GM19035 (cell line): ENCODE results near the gene RBPJL.

Experiments
- ATAC-seq: cut with Tn5 transposase; IDR thresholded peaks from one replicate; pipeline ENCODE4 v1.9.1; 2021; ENCODE audit not compliant: unreplicated experiment

RBPJL gene

DNA sequence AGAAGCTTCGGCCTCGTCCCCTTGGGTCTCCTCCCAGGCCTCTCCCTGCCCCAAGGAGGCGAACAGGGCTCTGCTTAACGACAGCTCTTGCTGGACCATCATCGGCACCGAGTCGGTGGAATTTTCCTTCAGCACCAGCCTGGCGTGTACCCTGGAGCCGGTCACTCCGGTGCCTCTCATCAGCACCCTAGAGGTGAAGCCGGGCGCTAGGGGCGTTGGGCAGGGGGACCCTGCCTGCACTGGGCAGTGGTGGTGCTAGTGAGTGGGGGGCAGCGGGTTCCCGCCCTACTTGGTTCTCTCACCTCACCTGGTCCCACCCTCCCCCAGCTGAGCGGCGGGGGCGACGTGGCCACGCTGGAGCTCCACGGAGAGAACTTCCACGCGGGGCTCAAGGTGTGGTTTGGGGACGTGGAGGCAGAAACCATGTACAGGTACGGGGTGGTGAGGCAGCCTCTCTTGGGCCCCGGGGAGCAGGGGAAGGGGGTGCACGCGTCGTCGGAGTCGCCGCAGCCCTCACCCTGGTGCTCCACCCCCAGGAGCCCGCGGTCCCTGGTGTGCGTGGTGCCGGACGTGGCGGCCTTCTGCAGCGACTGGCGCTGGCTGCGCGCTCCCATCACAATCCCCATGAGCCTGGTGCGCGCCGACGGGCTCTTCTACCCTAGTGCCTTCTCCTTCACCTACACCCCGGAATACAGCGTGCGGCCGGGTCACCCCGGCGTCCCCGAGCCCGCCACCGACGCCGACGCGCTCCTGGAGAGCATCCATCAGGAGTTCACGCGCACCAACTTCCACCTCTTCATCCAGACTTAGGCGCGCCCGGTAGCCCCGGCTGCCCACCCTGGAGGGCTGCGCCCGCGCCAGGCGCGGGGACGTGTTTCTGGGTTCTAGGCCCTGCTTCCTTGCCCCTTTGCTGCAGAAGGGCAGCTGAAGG lies 9.8 kb downstream of the RBPJL start:
- no peak for ATAC-seq

DNA sequence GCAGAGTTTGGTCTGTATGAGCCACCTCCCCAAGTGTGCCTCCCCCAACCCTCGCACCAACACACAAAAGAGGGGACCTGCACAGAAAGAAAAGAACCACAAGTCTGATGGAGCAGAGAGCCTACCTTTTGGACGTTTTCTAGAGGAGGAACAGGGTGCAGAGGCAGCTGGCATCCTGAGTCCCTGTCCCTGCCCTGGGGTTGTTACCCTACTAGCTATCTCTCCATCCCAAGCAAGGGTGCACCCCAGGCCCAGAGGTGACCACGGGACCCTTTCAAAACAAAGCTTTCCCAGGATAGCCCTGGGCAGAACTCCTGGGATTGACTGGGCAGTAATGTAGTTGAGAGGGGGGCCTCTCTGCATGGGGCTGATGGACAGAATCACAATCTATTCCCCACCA lies 11.2 kb downstream of the RBPJL start:
- no peak for ATAC-seq

GRCh38 chr20:45318386-45318939 lies 11.8 kb downstream of the RBPJL start:
- no peak for ATAC-seq

GRCh38 chr20:45318948-45319347 lies 12.3 kb downstream of the RBPJL start:
- ATAC-seq: no peak

DNA sequence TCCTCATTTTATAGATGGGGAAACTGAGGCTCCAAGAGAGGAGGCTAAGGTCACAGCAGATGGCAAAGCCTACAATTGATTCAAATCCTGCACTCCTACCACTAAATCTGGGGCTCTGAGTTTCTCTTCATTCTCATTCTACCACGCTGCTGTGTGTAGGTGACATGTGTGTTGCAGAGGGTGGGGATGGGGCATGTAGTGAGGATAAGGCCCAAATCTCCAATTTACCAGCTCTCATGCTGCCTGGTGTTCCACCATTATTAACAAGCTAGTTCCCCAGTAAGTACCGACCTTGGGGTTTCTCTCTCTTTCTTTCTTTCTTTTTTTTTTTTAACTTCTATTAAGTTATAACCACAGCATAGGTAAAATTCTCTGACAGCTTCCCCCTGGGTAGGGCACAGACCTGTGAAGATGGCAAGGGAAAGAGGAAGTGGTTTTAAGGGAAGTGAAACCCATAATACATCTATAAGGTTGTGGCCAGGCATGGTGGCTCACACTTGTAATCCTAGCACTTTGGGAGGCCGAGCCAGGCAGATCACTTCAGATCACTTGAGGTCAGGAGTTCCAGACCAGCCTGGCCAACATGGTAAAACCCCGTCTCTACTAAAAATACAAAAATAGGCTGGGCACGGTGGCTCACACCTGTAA lies 14.4 kb downstream of the RBPJL start:
- no peak for ATAC-seq

DNA sequence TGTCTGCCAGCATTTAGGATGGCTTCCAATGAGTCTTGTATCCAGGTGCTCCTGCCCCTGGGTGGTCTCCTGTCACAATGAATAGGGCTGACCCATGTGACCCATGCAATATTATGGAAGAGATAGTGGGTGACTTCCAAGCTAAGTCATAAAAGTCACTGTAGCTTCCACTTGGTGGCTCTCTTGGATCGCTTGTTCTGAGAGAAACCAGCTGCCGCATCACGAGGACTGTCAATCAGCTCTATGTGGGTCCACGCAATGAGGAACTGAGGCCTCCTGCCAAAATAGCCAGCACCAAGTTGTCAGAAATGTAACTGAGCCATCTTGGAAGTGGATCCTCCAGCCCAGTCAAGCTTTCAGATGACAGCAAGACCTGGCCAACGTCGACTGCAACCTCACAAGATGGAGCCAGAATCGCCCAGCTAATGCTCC lies 16.3 kb downstream of the RBPJL start:
- no peak for ATAC-seq

DNA sequence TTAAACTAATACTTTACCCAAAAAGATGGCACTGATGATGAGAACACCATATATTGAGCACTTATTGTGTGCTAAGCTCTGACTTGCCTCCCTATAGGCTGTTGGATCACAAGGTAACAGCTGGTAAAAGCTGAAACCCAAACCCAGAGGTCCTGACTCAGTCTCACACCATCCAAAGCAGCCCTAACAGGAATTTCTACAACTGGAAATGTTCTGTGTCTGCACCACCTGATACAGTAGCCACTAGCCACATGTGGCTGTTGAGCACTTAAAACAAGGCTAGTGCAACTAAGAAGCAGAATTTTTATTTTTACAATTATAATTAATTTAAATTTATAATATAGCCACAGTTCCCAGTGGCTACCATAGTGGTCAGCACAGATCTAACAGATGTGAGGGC lies 17.1 kb downstream of the RBPJL start:
- no peak for ATAC-seq

- ATAC-seq: no peak
These were observed 18.7 kb downstream of the RBPJL start for GRCh38 chr20:45325371-45325770.

DNA sequence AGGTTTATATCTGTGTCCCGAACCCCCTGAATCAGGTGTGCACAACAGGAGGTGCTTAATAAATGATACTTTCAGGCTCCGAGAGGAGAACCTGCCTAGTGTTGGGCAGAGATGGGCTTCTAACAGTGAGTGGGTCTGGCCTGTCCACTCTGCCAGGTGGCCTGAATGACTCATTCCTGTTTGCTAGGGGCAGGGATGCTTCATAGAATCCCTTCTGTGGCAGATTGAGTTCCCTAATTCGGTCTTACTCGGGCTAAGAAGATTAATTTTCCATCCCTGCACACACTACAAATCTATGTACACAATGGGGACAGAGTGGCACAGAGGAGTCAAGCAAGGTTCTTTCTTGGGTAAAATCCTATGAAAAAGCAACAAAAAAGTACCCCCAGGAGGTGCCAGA lies 21.8 kb downstream of the RBPJL start:
- ATAC-seq: no peak

DNA sequence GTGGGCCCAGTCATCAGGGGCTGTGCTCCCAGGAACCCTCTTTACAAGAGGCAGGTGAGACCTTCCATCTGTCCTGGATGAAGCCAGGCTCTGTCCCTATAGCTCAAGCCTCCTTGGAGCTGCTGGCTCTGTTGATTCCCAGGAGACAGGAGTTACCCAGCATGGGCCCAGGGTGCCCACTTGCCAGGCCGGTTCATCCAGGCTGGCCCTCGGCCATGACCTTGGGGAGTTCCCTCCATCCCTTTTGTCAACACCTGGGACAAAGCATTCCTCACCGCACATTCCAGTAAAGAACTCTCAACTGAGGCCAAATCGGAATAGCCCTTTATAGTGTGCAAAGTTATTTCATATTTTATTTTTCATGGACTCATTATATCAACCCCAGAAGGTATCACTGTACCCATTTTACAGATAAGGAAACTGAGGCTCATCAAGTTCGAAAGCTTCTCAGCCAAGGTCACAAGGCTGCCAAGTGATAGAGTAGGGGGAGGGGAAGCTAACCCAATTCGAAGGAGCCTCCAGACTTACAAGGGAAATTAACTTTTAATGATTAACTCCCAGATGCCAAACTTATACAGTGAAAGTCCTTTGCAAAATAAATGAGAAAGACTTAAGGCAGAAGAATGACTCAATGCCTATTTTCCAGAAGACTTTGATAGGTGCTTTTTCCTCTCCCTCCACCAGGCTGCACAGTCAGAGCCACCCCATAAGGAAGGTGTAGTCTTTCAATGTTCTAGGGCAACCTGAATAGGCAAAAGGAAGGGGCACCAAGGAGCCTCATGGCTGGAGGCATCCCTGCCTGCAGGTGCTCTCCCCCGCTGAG lies 23.1 kb downstream of the RBPJL start:
- ATAC-seq: no peak

- ATAC-seq: no peak
These were observed 23.8 kb downstream of the RBPJL start for GRCh38 chr20:45330476-45330875.

GRCh38 chr20:45336530-45337366 lies 30.1 kb downstream of the RBPJL start:
- ATAC-seq: no peak

DNA sequence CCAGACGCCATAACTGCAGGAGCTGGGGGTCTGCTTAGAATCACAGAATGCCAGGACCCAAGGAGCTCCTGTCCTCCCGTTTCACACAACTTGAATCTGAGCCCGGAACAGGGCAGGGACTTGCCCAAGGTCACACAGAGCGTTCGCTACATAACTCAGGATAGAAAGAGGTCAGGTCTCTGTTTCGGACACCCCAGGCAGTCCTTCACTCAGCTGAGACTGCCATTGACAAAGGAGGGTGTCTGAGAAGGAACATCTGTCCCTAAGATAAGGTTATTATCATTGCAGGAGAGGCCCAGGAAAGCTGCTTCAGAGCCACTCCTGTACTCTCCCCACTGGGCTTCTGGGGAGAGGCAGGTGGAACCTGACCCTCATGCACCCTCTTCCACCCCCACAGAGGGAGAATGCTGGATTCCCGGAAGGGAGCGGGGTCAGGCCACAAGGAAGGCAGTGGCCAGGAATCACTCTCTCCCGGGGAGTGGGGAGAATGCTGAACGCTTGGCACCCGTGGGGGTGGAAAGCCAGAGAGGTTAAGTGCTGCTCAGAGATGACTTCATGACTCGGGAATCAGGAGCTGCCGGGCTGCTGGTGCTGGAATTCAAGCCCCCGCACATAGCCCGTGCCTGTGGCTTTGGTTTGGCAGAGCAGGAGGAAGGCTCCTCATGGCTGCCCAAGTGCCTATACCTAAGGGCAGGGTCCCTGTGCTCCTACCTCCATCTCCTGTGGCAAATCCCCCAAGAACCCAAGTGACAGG lies 30.9 kb downstream of the RBPJL start:
- no peak for ATAC-seq

DNA sequence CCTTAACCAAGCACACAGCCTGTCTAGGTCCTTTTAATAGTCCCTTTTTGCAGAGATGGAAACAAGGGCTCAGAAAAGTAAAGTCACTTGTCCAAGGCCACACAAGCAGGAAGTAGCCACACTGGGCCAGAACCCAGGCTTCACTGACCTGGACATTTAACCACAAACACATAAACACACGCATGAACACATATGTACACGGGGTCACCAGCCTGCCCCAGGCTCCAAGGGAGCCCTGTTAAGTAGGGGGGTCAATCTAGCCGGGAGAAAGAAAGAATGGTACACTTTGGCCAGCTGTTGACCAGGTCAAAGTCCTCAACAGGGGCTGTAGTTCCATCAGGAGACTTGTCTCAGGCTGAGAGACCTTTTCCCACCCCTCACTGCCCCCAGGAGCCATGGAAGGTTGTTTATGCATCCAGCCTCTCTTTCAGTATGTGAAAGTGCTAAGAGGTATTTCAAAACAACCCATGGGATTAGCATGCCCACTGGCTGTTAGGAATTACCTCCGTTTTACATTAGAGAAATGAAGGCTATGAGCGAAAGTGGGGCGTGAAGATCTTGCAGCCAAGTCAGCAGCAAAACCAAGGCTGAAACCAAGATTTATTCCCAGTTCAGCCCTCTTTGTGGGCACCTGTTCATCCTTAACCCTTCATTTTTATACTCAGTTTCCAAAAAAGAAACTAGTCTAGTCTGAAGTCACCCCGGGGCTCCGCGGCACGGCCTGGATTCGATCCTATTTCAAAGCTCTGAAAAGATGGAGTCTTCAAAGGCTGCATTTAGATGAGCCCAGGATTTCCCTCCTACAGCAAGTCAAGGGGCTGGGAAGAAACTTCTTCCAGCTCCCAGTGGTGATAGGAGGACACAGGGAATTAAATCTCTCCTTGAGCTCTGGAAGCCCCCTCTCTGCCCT lies 31.7 kb downstream of the RBPJL start:
- no peak for ATAC-seq

- no peak for ATAC-seq
These were observed 32.4 kb downstream of the RBPJL start for GRCh38 chr20:45339084-45339483.

DNA sequence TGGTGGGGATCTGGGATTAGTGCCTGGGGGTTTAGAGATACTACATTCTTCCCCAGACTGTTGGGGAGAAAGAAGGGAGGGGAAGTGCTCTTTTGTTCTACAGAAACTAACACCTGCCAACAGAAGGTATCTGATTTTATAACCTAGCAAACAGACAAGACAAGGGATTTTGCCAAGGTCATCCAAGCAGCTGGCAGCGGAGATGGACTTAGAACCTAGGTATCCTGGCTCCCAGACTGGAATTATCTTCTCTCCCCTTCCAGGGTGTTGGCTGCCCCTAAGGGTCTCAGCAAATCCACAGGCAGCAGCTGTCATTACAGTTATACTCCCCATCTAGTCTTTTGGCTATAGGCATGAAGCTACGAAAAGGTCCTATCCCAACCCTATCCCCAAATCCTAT lies 33.2 kb downstream of the RBPJL start:
- ATAC-seq: no peak

- no peak for ATAC-seq
These were observed 33.7 kb downstream of the RBPJL start for GRCh38 chr20:45340236-45340847.

DNA sequence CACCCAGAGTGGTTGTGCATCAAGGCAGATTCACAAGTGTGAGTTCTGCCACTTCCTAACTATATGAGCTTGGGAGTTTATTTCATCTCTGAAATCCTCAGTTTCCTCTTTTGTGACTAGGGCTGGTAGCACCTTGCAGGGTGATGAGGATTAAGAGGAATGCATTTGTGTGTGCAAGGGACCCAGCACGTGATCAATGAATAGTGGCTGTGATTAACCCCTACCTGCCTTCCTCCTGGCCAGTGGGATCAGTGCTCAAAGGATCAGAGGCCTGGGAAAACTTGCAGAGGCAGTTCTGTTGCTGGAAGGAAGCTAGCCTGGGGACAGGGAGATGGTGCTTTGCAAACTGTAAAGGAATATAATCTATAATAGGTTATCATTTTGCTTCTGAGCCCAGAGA lies 34.3 kb downstream of the RBPJL start:
- no peak for ATAC-seq
